GM21360 (cell line): Measurements from ENCODE around the gene LMX1A.

Experiments
- ATAC-seq: cut with Tn5 transposase; IDR thresholded peaks from one replicate; pipeline ENCODE4 v1.9.1; 2021; ENCODE audit warnings: mild to moderate bottlenecking, moderate library complexity; ENCODE audit not compliant: unreplicated experiment

Gene LMX1A

GRCh38 chr1:165325460-165326203 lies 30.9 kb downstream of the LMX1A start:
- no peak for ATAC-seq

GRCh38 chr1:165324050-165324449 lies 32.5 kb downstream of the LMX1A start:
- no peak for ATAC-seq

GRCh38 chr1:165317612-165318011 lies 38.9 kb downstream of the LMX1A start:
- no peak for ATAC-seq

GRCh38 chr1:165316153-165316772 lies 40.3 kb downstream of the LMX1A start:
- ATAC-seq: no peak

GRCh38 chr1:165315481-165315880 lies 41.0 kb downstream of the LMX1A start:
- no peak for ATAC-seq

- no peak for ATAC-seq
Measured at GRCh38 chr1:165313903-165314302, 42.6 kb downstream of the LMX1A start.

- ATAC-seq: no peak
Measured at GRCh38 chr1:165312591-165312990, 43.9 kb downstream of the LMX1A start.

GRCh38 chr1:165306543-165307434 lies 49.7 kb downstream of the LMX1A start:
- no peak for ATAC-seq

GRCh38 chr1:165303386-165303785 lies 53.1 kb downstream of the LMX1A start:
- no peak for ATAC-seq

GRCh38 chr1:165300400-165300903 lies 56.1 kb downstream of the LMX1A start:
- ATAC-seq: no peak

GRCh38 chr1:165298203-165298820 lies 58.2 kb downstream of the LMX1A start:
- ATAC-seq: no peak

GRCh38 chr1:165296205-165296604 lies 60.3 kb downstream of the LMX1A start:
- ATAC-seq: no peak

- ATAC-seq: no peak
Measured at GRCh38 chr1:165290148-165290547, 66.4 kb downstream of the LMX1A start.

- ATAC-seq: no peak
Measured at GRCh38 chr1:165289556-165289955, 67.0 kb downstream of the LMX1A start.

- no peak for ATAC-seq
Measured at GRCh38 chr1:165288350-165289120, 68.0 kb downstream of the LMX1A start.

GRCh38 chr1:165287781-165288180 lies 68.7 kb downstream of the LMX1A start:
- ATAC-seq: no peak

GRCh38 chr1:165287329-165287728 lies 69.2 kb downstream of the LMX1A start:
- ATAC-seq: no peak

- ATAC-seq: no peak
Measured at GRCh38 chr1:165284454-165284853, 72.1 kb downstream of the LMX1A start.

- ATAC-seq: no peak
Measured at GRCh38 chr1:165281207-165281901, 75.2 kb downstream of the LMX1A start.

GRCh38 chr1:165279882-165280281 lies 76.6 kb downstream of the LMX1A start:
- no peak for ATAC-seq
